Measurements from ENCODE around the gene KCNMB1. TPM values are rescaled to one million over a fixed set of nuclear protein-coding genes. Genes with fewer than 3 reads are reported as not detected.

KCNMB1 gene
- total RNA-seq, 1 donor from 2014 or later = 0.29 TPM

GRCh38 chr5:170434966-170435605 lies 45.9 kb upstream of the KCNMB1 start:
- DNase-seq = peak; percentile 84
- H3K4me3 Mint-ChIP-seq (ENCODE audit: unreplicated experiment) = no peak overlapping the region
- H3K9me3 Mint-ChIP-seq (ENCODE audit: unreplicated experiment) = peaks cover 3% of the 10 kb centered on the region
- no peaks in the 10 kb centered on the region for H3K36me3 Mint-ChIP-seq (ENCODE audit: unreplicated experiment)
- H3K27me3 Mint-ChIP-seq (ENCODE audit: unreplicated experiment) = peaks cover 11% of the 10 kb centered on the region
- no peak overlapping the region for H3K27ac Mint-ChIP-seq (ENCODE audit: unreplicated experiment)
- TF ChIP-seq CTCF (IDR thresholded peaks at IDR 0.05; ENCODE audit: partially characterized antibody, unreplicated experiment) = peak; percentile 98
- peaks cover 4% of the 10 kb centered on the region for H3K4me1 Mint-ChIP-seq (ENCODE audit: low read depth, unreplicated experiment)

- Mint-ChIP-seq H3K9me3 (ENCODE audit: unreplicated experiment) (peaks cover 7% of the 10 kb centered on the region), H3K4me3 (ENCODE audit: unreplicated experiment) (no peak overlapping the region), H3K27ac (ENCODE audit: unreplicated experiment) (no peak overlapping the region)
Observed at GRCh38 chr5:170432669-170433068, 43.5 kb upstream of the KCNMB1 start.

GRCh38 chr5:170431571-170431970 lies 42.4 kb upstream of the KCNMB1 start:
- H3K27ac Mint-ChIP-seq (ENCODE audit: unreplicated experiment) = no peak overlapping the region
- H3K36me3 Mint-ChIP-seq (ENCODE audit: unreplicated experiment) = no peaks in the 10 kb centered on the region

More at GRCh38 chr5:170432669-170433068, 43.5 kb upstream of the KCNMB1 start:
- no peaks in the 10 kb centered on the region for H3K36me3 Mint-ChIP-seq (ENCODE audit: unreplicated experiment)
- peaks cover 21% of the 10 kb centered on the region for H3K27me3 Mint-ChIP-seq (ENCODE audit: unreplicated experiment)
- no peak for DNase-seq
- H3K4me1 Mint-ChIP-seq (ENCODE audit: low read depth, unreplicated experiment) = peaks cover 10% of the 10 kb centered on the region
- no peak for TF ChIP-seq CTCF (IDR thresholded peaks at IDR 0.05; ENCODE audit: partially characterized antibody, unreplicated experiment)

GRCh38 chr5:170430866-170431437 lies 41.8 kb upstream of the KCNMB1 start:
- Mint-ChIP-seq H3K4me1 (ENCODE audit: low read depth, unreplicated experiment) (peaks cover 20% of the 10 kb centered on the region), H3K9me3 (ENCODE audit: unreplicated experiment) (peaks cover 12% of the 10 kb centered on the region), H3K27me3 (ENCODE audit: unreplicated experiment) (peaks cover 20% of the 10 kb centered on the region), H3K4me3 (ENCODE audit: unreplicated experiment) (no peak overlapping the region), H3K27ac (ENCODE audit: unreplicated experiment) (no peak overlapping the region), H3K36me3 (ENCODE audit: unreplicated experiment) (no peaks in the 10 kb centered on the region)
- DNase-seq = no peak
- TF ChIP-seq CTCF (IDR thresholded peaks at IDR 0.05; ENCODE audit: partially characterized antibody, unreplicated experiment) = no peak

More at GRCh38 chr5:170431571-170431970, 42.4 kb upstream of the KCNMB1 start:
- no peak for TF ChIP-seq CTCF (IDR thresholded peaks at IDR 0.05; ENCODE audit: partially characterized antibody, unreplicated experiment)
- Mint-ChIP-seq H3K4me1 (ENCODE audit: low read depth, unreplicated experiment) (peaks cover 14% of the 10 kb centered on the region), H3K4me3 (ENCODE audit: unreplicated experiment) (no peak overlapping the region), H3K27me3 (ENCODE audit: unreplicated experiment) (peaks cover 20% of the 10 kb centered on the region), H3K9me3 (ENCODE audit: unreplicated experiment) (peaks cover 12% of the 10 kb centered on the region)
- DNase-seq = no peak

GRCh38 chr5:170430256-170430655 lies 41.1 kb upstream of the KCNMB1 start:
- TF ChIP-seq CTCF (IDR thresholded peaks at IDR 0.05; ENCODE audit: partially characterized antibody, unreplicated experiment) = no peak

More at GRCh38 chr5:170430256-170430655, 41.1 kb upstream of the KCNMB1 start:
- Mint-ChIP-seq H3K4me3 (ENCODE audit: unreplicated experiment) (no peak overlapping the region), H3K27me3 (ENCODE audit: unreplicated experiment) (peaks cover 20% of the 10 kb centered on the region), H3K36me3 (ENCODE audit: unreplicated experiment) (no peaks in the 10 kb centered on the region), H3K27ac (ENCODE audit: unreplicated experiment) (no peak overlapping the region), H3K9me3 (ENCODE audit: unreplicated experiment) (peaks cover 12% of the 10 kb centered on the region), H3K4me1 (ENCODE audit: low read depth, unreplicated experiment) (peaks cover 20% of the 10 kb centered on the region)
- no peak for DNase-seq

Measured in glutamatergic neuron (in vitro differentiated cells).